ENCODE results near the gene INPP5E.

INPP5E gene

GRCh38 chr9:136439481-136440408, at the start of gene INPP5E:
Gene INPP5E (minus strand): TSS chr9:136439845. CDS start chr9:136439419, 426 bp downstream.
- in situ Hi-C loops (cut with MboI; ENCODE audit: low sequenced_read_pairs): no loop called here

- in situ Hi-C loops (cut with MboI; ENCODE audit: low sequenced_read_pairs): no loop called here
Observed at GRCh38 chr9:136488247-136489214, 48.9 kb upstream of the INPP5E start.

- in situ Hi-C loops (cut with MboI; ENCODE audit: low sequenced_read_pairs): no loop called here
Observed at GRCh38 chr9:136487672-136488071, 48.0 kb upstream of the INPP5E start.

- in situ Hi-C loops (cut with MboI; ENCODE audit: low sequenced_read_pairs): no loop called here
Observed at GRCh38 chr9:136486823-136487620, 47.4 kb upstream of the INPP5E start.

GRCh38 chr9:136486131-136486530, 46.5 kb upstream of the INPP5E start:
- in situ Hi-C loops (cut with MboI; ENCODE audit: low sequenced_read_pairs): no loop called here

- in situ Hi-C loops (cut with MboI; ENCODE audit: low sequenced_read_pairs): no loop called here
Observed at GRCh38 chr9:136485049-136486045, 45.7 kb upstream of the INPP5E start.

- in situ Hi-C loops (cut with MboI; ENCODE audit: low sequenced_read_pairs): no loop called here
Observed at GRCh38 chr9:136484153-136485048, 44.8 kb upstream of the INPP5E start.

- in situ Hi-C loops (cut with MboI; ENCODE audit: low sequenced_read_pairs): no loop called here
Observed at GRCh38 chr9:136483589-136484152, 44.0 kb upstream of the INPP5E start.

GRCh38 chr9:136482793-136483588, 43.3 kb upstream of the INPP5E start, which contains the start of gene SEC16A:
Gene SEC16A (minus strand): TSS chr9:136483040. CDS start chr9:136477615, 5,425 bp downstream.
- in situ Hi-C loops (cut with MboI; ENCODE audit: low sequenced_read_pairs): no loop called here

GRCh38 chr9:136482046-136482792, 42.6 kb upstream of the INPP5E start:
- in situ Hi-C loops (cut with MboI; ENCODE audit: low sequenced_read_pairs): no loop called here

GRCh38 chr9:136481558-136481957, 41.9 kb upstream of the INPP5E start:
- in situ Hi-C loops (cut with MboI; ENCODE audit: low sequenced_read_pairs): no loop called here

- in situ Hi-C loops (cut with MboI; ENCODE audit: low sequenced_read_pairs): no loop called here
Observed at GRCh38 chr9:136476369-136477150, 36.9 kb upstream of the INPP5E start.

- in situ Hi-C loops (cut with MboI; ENCODE audit: low sequenced_read_pairs): no loop called here
Observed at GRCh38 chr9:136474974-136475865, 35.6 kb upstream of the INPP5E start.

GRCh38 chr9:136474021-136474640, 34.5 kb upstream of the INPP5E start:
- in situ Hi-C loops (cut with MboI; ENCODE audit: low sequenced_read_pairs): no loop called here

All from HL-60/S4 treated with phorbol 12-myristate 13-acetate at 8.2 ng/mL for 4 days and 3 days (cell line).